Omental fat pad (tissue), 4 donors: ENCODE measurements around the gene SEMA5A. TPM values are rescaled to one million over a fixed set of nuclear protein-coding genes. Genes with fewer than 3 reads are reported as not detected.

Experiments
- ATAC-seq: fragments of 150-250 bp; one replicate; pipeline ENCODE4 v1.9.1; 2016; ENCODE audit warnings: mild to moderate bottlenecking, moderate library complexity; ENCODE audit not compliant: low FRiP score
- DNase-seq: peaks from one replicate; pipeline ENCODE4 v3.0.0-alpha.2; 2019; ENCODE audit warnings: low spot score
- total RNA-seq, 4 donors: library from RNA; depleted of rRNA; stranded (reverse); fragments of >200 nt; gene quantifications; one replicate each; pipeline ENCODE4 v1.1.0, GENCODE V29; 2016
- TF ChIP-seq, protein P1 (sequence below), 3 donors: fragments of 450-650 bp; IDR thresholded peaks; one replicate each; pipeline ENCODE4 v1.5.1; 2016 to 2017; ENCODE audit warnings: antibody characterized with exemption in 3 of 3, mild to moderate bottlenecking in 3 of 3, moderate library complexity in 2 of 3

SEMA5A gene
- total RNA-seq, 4 donors from 2014 or later: 6.3 to 60.2 (median 22.1) TPM

DNA sequence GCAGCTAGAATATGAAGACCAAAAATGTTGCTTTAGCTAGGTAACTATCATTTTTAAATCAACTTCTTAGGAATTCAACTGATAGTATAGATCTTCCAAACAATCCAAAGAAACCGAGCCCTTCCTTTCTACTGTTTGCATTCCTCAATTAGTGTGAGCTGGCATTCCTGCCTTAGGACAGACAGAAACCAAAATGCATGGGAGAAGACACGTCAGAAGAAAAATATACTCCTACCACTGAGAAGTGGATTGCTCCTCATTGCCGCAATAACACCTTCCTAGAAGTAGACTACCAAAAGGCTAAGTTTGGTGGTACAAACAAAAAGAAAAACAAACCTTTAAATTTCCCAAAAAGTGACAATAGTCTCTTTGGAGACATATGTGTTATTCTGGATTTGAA lies 440.0 kb downstream of the SEMA5A start:
- ATAC-seq: no peak
- DNase-seq: no peak
- TF ChIP-seq, protein P1, sequence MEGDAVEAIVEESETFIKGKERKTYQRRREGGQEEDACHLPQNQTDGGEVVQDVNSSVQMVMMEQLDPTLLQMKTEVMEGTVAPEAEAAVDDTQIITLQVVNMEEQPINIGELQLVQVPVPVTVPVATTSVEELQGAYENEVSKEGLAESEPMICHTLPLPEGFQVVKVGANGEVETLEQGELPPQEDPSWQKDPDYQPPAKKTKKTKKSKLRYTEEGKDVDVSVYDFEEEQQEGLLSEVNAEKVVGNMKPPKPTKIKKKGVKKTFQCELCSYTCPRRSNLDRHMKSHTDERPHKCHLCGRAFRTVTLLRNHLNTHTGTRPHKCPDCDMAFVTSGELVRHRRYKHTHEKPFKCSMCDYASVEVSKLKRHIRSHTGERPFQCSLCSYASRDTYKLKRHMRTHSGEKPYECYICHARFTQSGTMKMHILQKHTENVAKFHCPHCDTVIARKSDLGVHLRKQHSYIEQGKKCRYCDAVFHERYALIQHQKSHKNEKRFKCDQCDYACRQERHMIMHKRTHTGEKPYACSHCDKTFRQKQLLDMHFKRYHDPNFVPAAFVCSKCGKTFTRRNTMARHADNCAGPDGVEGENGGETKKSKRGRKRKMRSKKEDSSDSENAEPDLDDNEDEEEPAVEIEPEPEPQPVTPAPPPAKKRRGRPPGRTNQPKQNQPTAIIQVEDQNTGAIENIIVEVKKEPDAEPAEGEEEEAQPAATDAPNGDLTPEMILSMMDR (IDR thresholded peaks at IDR 0.05): no peak

DNA sequence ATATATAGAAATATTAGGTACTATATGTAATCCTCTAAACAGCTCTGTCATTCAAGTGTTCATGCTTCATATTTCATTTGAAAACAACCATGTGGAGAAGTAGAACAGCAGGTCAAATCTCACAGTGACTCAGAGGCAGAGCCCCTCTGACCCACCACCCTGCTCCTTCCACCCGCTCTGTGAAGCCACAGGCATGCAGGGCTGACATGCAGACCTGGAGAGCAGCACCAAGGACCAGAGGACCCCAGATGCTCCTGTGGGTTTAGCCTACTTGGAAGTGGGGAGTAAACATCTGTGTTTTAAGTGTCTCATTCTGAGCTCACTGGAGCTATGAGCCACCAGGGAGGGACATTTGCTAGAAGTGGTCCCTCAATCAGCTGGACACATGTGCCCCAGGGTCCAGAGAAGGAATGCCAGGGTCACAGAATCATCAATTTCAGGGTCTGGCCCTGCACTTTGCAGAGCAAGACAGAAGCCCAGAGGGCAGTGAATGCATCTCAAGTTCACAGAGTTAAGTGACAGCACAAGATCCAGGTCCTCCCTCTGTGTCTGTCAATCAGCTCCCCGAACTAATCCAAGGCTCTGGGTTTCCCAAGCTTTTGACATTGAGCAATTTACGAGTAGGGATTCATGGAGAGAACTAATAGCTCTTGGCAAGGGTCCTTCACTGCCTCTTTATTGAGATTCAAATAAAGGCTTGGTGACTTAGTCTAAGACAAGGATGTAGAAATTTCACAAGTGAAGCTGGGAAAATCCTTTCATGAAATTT lies 441.1 kb downstream of the SEMA5A start:
- TF ChIP-seq, protein P1 (IDR thresholded peaks at IDR 0.05): no peak
- ATAC-seq: no peak
- no peak for DNase-seq

- ATAC-seq: no peak
- DNase-seq: no peak
- TF ChIP-seq, protein P1 (IDR thresholded peaks at IDR 0.05): no peak
These were observed 442.6 kb downstream of the SEMA5A start for GRCh38 chr5:9103290-9103689.

DNA sequence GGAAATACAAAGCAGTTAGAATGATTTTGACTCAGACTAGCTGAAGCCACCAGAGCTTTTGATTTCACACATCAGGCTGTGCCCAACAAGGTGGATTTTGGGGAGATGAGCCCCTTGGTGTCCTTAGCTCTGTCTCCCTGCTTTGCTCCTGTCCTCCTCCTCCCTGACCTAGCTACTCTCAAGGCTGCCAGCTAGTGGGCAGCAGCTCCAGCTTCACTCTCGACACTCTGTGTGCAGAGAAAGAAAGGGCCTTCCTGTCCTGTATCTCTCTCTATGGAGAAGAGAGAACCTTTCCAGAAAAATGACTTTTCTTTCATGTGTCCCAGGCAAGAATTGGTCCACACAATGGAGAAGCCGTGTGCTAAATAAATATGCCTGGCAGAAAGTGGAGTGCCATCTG lies 446.2 kb downstream of the SEMA5A start:
- TF ChIP-seq, protein P1 (IDR thresholded peaks at IDR 0.05): no peak
- DNase-seq (no peak), ATAC-seq (no peak)

- DNase-seq (no peak), ATAC-seq (no peak)
- TF ChIP-seq, protein P1 (IDR thresholded peaks at IDR 0.05): no peak
These were observed 446.9 kb downstream of the SEMA5A start for GRCh38 chr5:9098990-9099389.

GRCh38 chr5:9094582-9094981 lies 451.3 kb downstream of the SEMA5A start:
- DNase-seq: no peak
- no peak for ATAC-seq
- TF ChIP-seq, protein P1 (IDR thresholded peaks at IDR 0.05): no peak
